Measurements from ENCODE around the gene SESTD1. TPM values are rescaled to one million over a fixed set of nuclear protein-coding genes. Genes with fewer than 3 reads are reported as not detected.

Gene SESTD1
- total and polyA plus RNA-seq, 2 of the 8 experiments (the other 6 are each of a cell fraction or from before 2014, with no cell fraction given): 5.2 to 49.6 TPM

- FAIRE-seq (no peak), DNase-seq (ENCODE audit: low read depth in 1 of 2, low spot score in 2 of 2) (no peak)
- Histone ChIP-seq H3K79me1 (ENCODE audit: low read depth, low read length) (no peaks in the 10 kb centered on the region), H3K36me3 (ENCODE audit: control insufficient read depth in 2 of 4, insufficient read depth in 4 of 4, low read length in 3 of 4) (no peaks in the 10 kb centered on the region; a peak in 1 of 8 replicates), H3K4ac (replicated peaks; ENCODE audit: insufficient read length, low read depth, low read length) (no peak overlapping the region), H2BK120ac (replicated peaks; ENCODE audit: low read depth, low read length) (no peak overlapping the region), H2BK5ac (ENCODE audit: low read depth, low read length) (no peak overlapping the region), H4K8ac (ENCODE audit: extremely low read depth, insufficient read depth, low read length) (no peak overlapping the region), H3K9ac (replicated peaks in 1 of 4; ENCODE audit: extremely low read depth in 1 of 4, low read depth in 3 of 4, low read length in 3 of 4) (no peak overlapping the region), H3K23me2 (ENCODE audit: low read depth, low read length) (no peaks in the 10 kb centered on the region), H3K4me2 (ENCODE audit: insufficient read depth in 1 of 2, low read depth in 2 of 2, low read length in 2 of 2) (no peak overlapping the region), H3K27ac (ENCODE audit: low read depth, low read length) (no peak overlapping the region), H2BK15ac (ENCODE audit: low read length) (no peak overlapping the region), H2BK20ac (ENCODE audit: low read length) (no peak overlapping the region), H3K56ac (replicated peaks; ENCODE audit: insufficient read length, low read depth, low read length) (no peak overlapping the region), H2AK5ac (ENCODE audit: low read depth, low read length) (no peak overlapping the region), H4K20me1 (replicated peaks in 1 of 2; ENCODE audit: control insufficient read depth in 1 of 2, insufficient read depth in 2 of 2, low read length in 2 of 2) (no peaks in the 10 kb centered on the region), H3K23ac (ENCODE audit: insufficient read length) (no peak overlapping the region), H4K5ac (ENCODE audit: insufficient read length, low read depth, low read length) (no peak overlapping the region), H4K91ac (replicated peaks; ENCODE audit: insufficient read length, low read length) (no peak overlapping the region), H3K4me3 (ENCODE audit: extremely low read depth in 1 of 4, insufficient read depth in 2 of 4, low read depth in 3 of 4, low read length in 4 of 4) (no peak overlapping the region), H3K27me3 (replicated peaks in 1 of 4; ENCODE audit: control insufficient read depth in 3 of 4, extremely low read depth in 1 of 4, insufficient read depth in 3 of 4, low read length in 3 of 4) (no peaks in the 10 kb centered on the region), H3K79me2 (ENCODE audit: control insufficient read depth in 1 of 2, insufficient read depth in 2 of 2, low read length in 2 of 2) (no peaks in the 10 kb centered on the region; a peak in 1 of 4 replicates), H3K18ac (ENCODE audit: extremely low read depth, low read length) (no peak overlapping the region), H2AFZ (ENCODE audit: low read length) (no peak overlapping the region), H2BK12ac (ENCODE audit: low read depth, low read length) (no peak overlapping the region), H3K4me1 (replicated peaks in 1 of 4; ENCODE audit: control insufficient read depth in 3 of 4, insufficient read depth in 4 of 4, low read length in 3 of 4) (peaks cover 2 to 15% (median 8%) of the 10 kb centered on the region in 4 experiments; a peak in 4 of 7 replicates), H3K14ac (ENCODE audit: insufficient read length) (no peak overlapping the region), H3K9me3 (ENCODE audit: insufficient read depth in 2 of 2, low read depth in 1 of 2, low read length in 1 of 2) (no peaks in the 10 kb centered on the region)
- POLR2A ChIA-PET (ENCODE audit: partially characterized antibody): no interaction called here
- whole genome bisulfite sequencing, 2 experiments (ENCODE audit: extremely low coverage in 1 of 2, insufficient coverage in 1 of 2, insufficient read length in 1 of 2, insufficient replicate concordance in 2 of 2, low coverage in 1 of 2, low lambda C conversion rate in 2 of 2, missing lambda C conversion rate in 1 of 2): 84% methylated on average over 1 of the region's 1 CpG; no CpG with 5 or more reads in 1 of the 2 experiments
- CTCF ChIA-PET (ENCODE audit: partially characterized antibody): no interaction called here
- TF ChIP-seq RFX5 (IDR thresholded peaks at IDR 0.05; ENCODE audit: borderline replicate concordance, low read depth, low read length): no peak
- no peak for TF ChIP-seq ZNF274 (IDR thresholded peaks at IDR 0.05; ENCODE audit: borderline replicate concordance, extremely low read depth, low read length)
- TF ChIP-seq KDM4A (IDR thresholded peaks at IDR 0.05; ENCODE audit: low read depth, low read length, severe bottlenecking): no peak
Observed at GRCh38 chr2:179177694-179178093, 86.9 kb downstream of the SESTD1 start.
